Mammary epithelial cell (primary cell): ENCODE measurements around the gene PSMD2.

Experiments
- CTCF ChIP-seq, 2 donors: IDR thresholded peaks in 1 of 2; conservative IDR thresholded peaks in 1 of 2; 2 replicates each; pipeline ENCODE4 v1.5.1; 2011 to 2012; ENCODE audit warnings: inconsistent platforms in 2 of 2, low read length in 2 of 2, mild to moderate bottlenecking in 2 of 2, control low read depth in 1 of 2, low read depth in 1 of 2; ENCODE audit not compliant: insufficient read depth in 1 of 2; ENCODE audit errors: extremely low read depth in 1 of 2
- EZH2 ChIP-seq: IDR thresholded peaks from 2 replicates; pipeline ENCODE4 v1.6.1; 2012; ENCODE audit warnings: low read length, inconsistent platforms, borderline replicate concordance

- TF ChIP-seq CTCF (conservative IDR thresholded peaks at IDR 0.05 in 1 of 2, IDR thresholded peaks at IDR 0.05 in 1 of 2; ENCODE audit: extremely low read depth in 1 of 2, insufficient read depth in 1 of 2, low read depth in 1 of 2, low read length in 2 of 2), result no peak
- TF ChIP-seq EZH2, result no peak
Observed at GRCh38 chr3:184333700-184334099, 34.7 kb downstream of the PSMD2 start.
